Heart right ventricle (tissue), 16 donors: Measurements from ENCODE around the gene PLAGL2. TPM values are rescaled to one million over a fixed set of nuclear protein-coding genes. Genes with fewer than 3 reads are reported as not detected.
A peak's percentile ranks its signal among the peaks of the same experiment; 100 is the strongest.

Experiments
- ATAC-seq, 8 donors: fragments of 200-7000 bp; cut with Tn5 transposase; one replicate each; pipeline ENCODE4 v1.9.1; 2020; ENCODE audit warnings: mild to moderate bottlenecking in 8 of 8, moderate library complexity in 8 of 8, moderate number of reproducible peaks in 1 of 8
- DNase-seq, 2 donors: peaks; one replicate each; pipeline ENCODE4 v3.0.0-alpha.2; 2020
- H3K27ac ChIP-seq, 10 donors: fragments of 200-600 bp; sonication (generic) in 2 of 10; one replicate each; pipeline versions ENCODE4 v1.5.0 to v1.8.0; 2020 to 2022; ENCODE audit warnings: mild to moderate bottlenecking in 3 of 10
- H3K27me3 ChIP-seq, 7 donors: fragments of 200-600 bp; one replicate each; pipeline ENCODE4 v1.8.0; 2021 to 2022; ENCODE audit warnings: mild to moderate bottlenecking in 2 of 7
- H3K36me3 ChIP-seq, 9 donors: fragments of 200-600 bp; sonication (generic) in 1 of 9; one replicate each; pipeline versions ENCODE4 v1.5.0 to v1.8.0; 2020 to 2022; ENCODE audit warnings: mild to moderate bottlenecking in 2 of 9
- H3K4me1 ChIP-seq, 9 donors: fragments of 200-600 bp; sonication (generic) in 1 of 9; one replicate each; pipeline versions ENCODE4 v1.5.0 to v1.8.0; 2020 to 2022; ENCODE audit warnings: mild to moderate bottlenecking in 4 of 9
- H3K4me3 ChIP-seq, 10 donors: fragments of 200-600 bp; sonication (generic) in 2 of 10; one replicate each; pipeline versions ENCODE4 v1.5.0 to v1.8.0; 2020 to 2022; ENCODE audit warnings: mild to moderate bottlenecking in 7 of 10, moderate library complexity in 2 of 10
- H3K9me3 ChIP-seq, 11 donors: fragments of 200-600 bp in 10 of 11; sonication (generic) in 2 of 11; one replicate each; pipeline versions ENCODE4 v1.5.0 to v1.8.0; 2013 to 2022; ENCODE audit warnings: mild to moderate bottlenecking in 2 of 11, control low read depth in 1 of 11, moderate library complexity in 1 of 11
- WGBS, 2 donors: extraction: QIAGEN DNeasy Blood & Tissue Kit; methylation state at CpG; one replicate each; pipeline ENCODE4 v1.1.7; 2013; ENCODE audit warnings: inconsistent platforms in 1 of 2; 5-methylcytosine and 5-hydroxymethylcytosine counted together
- intact Hi-C, 10 donors: fragments of 100-400 bp; cut with DNase I; formaldehyde crosslinking; loops; one replicate each; pipeline versions ENCODE4 v1.11.1 to v1.14.2; 2022
- polyA plus RNA-seq, 2 donors: library from polyadenylated mRNA; stranded (reverse); fragments of 200-250 nt; gene quantifications; one replicate each; pipeline ENCODE4 v1.2.3, GENCODE V29; 2013
- total RNA-seq, 10 donors: library from RNA; stranded (reverse); fragmentation: NEBNext Ultra II Directional in 3 of 10; extraction: Animal tissue kit (Norgen Biotek cat#: 25700) in 3 of 10; gene quantifications; one replicate each; pipeline versions ENCODE4 v1.2.1 to v1.2.4, GENCODE V29; 2021 to 2023
- TF ChIP-seq, protein P1 (sequence below), 9 donors: fragments of 200-600 bp; sonication (generic) in 2 of 9; IDR thresholded peaks; one replicate each; pipeline versions ENCODE4 v1.5.0 to v1.8.0; 2021 to 2022; ENCODE audit warnings: antibody characterized with exemption in 9 of 9, mild to moderate bottlenecking in 5 of 9, moderate library complexity in 1 of 9
- donor health status: Arrhythmogenic right ventricular cardiomyopathy.
- donor health status: ischemic (EF 13 %, LVEDD 7.1; RV severe dilation, severe dysfunction).
- donor health status: healthy with polysubstance abuse.
- donor health status: DM: no; HTN: yes; CAD: no.
- donor health status: DM: no; HTN: no; CAD: no.
- donor health status: ischemic (EF 25% LVEDD 6.9; RV normal size, moderate dysfunction).
- donor health status: ischemic (EF 25% LVEDD 5.7; RV mildly dilated, moderate dysfunction).
- donor health status: healthy.
- donor health status: DM: yes; HTN: yes; CAD: no.
- donor health status: Ischemic cardiomyopathy.
- donor health status: ischemic (EF 35%, LVEDD 5.7; RV mildly dilated, moderate dysfunction).
- donor health status: nonischemic (EF 11% LVEDD 7.7; RV severe dilation, severe dysfunction).
- donor health status: DM: yes; HTN: yes; CAD: no.
- donor health status: PGD.
- donor health status: ischemic (EF 29% LVEDD 5.4; RV normal size, mild dysfunction).
- donor health status: nonischemic (EF 23%, LVEDD 6.1; RV moderate dilation, normal function).

PLAGL2 gene
- total and polyA plus RNA-seq, 12 donors, result 1.7 to 12.3 (median 7.5) TPM

DNA sequence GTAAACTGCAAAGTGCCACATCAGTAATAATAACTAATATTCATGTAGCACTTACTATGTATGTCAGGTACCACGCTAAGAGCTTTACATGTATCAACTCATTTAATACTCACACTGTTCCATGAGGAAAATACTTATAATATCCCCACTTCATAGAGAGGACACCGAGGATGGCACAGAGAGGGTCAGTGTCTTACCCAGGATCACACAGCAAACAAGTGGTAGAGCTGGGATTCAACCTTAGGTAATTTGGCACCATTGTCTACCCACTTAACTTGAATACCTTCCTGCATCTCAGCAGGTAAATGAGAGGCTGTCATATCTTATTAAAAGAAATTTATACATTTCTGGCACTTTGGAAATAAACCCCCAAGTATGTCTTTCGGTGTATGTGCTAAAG is 8.2 kb upstream of the PLAGL2 start:
- no peaks in the 10 kb centered on the region for H3K9me3 ChIP-seq
- no peak for DNase-seq
- peaks cover 0 to 23% (median 0%) of the 10 kb centered on the region in 9 donors for H3K4me1 ChIP-seq
- WGBS, 2 donors, result 99% methylated on average over 3 of the region's 3 CpGs
- H3K4me3 ChIP-seq, result no peak overlapping the region
- intact Hi-C loops, result no loop called here
- no peak for ATAC-seq
- H3K36me3 ChIP-seq, result peaks cover 0 to 99% (median 15%) of the 10 kb centered on the region in 9 donors
- no peaks in the 10 kb centered on the region for H3K27me3 ChIP-seq
- TF ChIP-seq, protein P1, sequence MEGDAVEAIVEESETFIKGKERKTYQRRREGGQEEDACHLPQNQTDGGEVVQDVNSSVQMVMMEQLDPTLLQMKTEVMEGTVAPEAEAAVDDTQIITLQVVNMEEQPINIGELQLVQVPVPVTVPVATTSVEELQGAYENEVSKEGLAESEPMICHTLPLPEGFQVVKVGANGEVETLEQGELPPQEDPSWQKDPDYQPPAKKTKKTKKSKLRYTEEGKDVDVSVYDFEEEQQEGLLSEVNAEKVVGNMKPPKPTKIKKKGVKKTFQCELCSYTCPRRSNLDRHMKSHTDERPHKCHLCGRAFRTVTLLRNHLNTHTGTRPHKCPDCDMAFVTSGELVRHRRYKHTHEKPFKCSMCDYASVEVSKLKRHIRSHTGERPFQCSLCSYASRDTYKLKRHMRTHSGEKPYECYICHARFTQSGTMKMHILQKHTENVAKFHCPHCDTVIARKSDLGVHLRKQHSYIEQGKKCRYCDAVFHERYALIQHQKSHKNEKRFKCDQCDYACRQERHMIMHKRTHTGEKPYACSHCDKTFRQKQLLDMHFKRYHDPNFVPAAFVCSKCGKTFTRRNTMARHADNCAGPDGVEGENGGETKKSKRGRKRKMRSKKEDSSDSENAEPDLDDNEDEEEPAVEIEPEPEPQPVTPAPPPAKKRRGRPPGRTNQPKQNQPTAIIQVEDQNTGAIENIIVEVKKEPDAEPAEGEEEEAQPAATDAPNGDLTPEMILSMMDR (IDR thresholded peaks at IDR 0.05), result no peak
- peak overlapping the region in 4 of 10 donors; percentile 26 to 66 (median 60) for H3K27ac ChIP-seq

DNA sequence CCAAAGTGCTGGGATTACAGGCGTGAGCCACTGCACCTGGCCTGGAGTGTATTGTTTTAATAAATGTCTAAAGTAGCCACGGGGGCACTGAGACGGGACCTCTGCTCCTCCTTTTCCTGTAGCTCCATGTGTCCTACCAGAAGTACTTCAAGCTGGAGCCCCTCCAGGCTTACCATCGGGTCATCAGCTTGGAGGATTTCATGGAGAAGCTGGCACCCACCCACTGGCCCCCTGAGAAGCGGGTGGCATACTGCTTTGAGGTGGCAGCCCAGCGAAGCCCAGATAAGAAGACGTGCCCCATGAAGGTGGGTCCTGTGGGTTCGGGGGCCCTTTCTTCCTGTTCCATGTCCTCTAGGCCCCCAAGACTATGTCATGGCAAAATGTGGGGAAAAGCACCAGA is 7.6 kb upstream of the PLAGL2 start:
- no peak for DNase-seq
- peaks cover 0 to 23% (median 0%) of the 10 kb centered on the region in 9 donors for H3K4me1 ChIP-seq
- no peak overlapping the region for H3K4me3 ChIP-seq
- no peaks in the 10 kb centered on the region for H3K9me3 ChIP-seq
- ATAC-seq, result no peak
- peaks cover 0 to 99% (median 17%) of the 10 kb centered on the region in 9 donors for H3K36me3 ChIP-seq
- TF ChIP-seq, protein P1 (IDR thresholded peaks at IDR 0.05), result no peak
- intact Hi-C loops, result no loop called here
- H3K27me3 ChIP-seq, result no peaks in the 10 kb centered on the region
- no peak overlapping the region for H3K27ac ChIP-seq
- 86 to 87% methylated on average over 8 of the region's 8 CpGs for WGBS, 2 donors

DNA sequence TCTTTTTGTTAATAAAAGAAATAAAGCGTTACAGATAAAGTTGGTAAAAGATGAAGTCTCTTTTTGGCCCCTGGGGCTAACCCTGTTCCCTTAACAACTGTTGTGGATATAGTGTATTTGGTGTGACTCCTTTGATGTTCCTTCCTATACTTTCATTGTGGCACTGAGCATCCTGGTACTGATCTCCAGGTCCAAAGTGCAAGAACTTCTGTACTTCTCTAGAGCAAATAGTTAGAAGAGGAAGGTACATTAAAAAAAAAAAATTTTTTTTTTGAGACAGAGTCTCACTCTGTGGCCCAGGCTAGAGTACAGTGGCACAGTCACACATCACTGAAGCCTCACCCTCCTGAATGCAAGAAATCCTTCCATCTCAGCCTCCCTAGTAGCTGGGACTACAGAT is 6.3 kb upstream of the PLAGL2 start:
- DNase-seq (no peak), ATAC-seq (no peak)
- WGBS, 2 donors, result 86 to 98% methylated on average over 1 of the region's 1 CpG
- H3K9me3 ChIP-seq, result no peaks in the 10 kb centered on the region
- no peaks in the 10 kb centered on the region for H3K27me3 ChIP-seq
- no peak overlapping the region for H3K4me3 ChIP-seq
- H3K36me3 ChIP-seq, result peaks cover 0 to 94% (median 17%) of the 10 kb centered on the region in 9 donors
- TF ChIP-seq, protein P1 (IDR thresholded peaks at IDR 0.05), result no peak
- peaks cover 0 to 26% (median 3%) of the 10 kb centered on the region in 9 donors for H3K4me1 ChIP-seq
- no peak overlapping the region for H3K27ac ChIP-seq
- intact Hi-C loops, result no loop called here

DNA sequence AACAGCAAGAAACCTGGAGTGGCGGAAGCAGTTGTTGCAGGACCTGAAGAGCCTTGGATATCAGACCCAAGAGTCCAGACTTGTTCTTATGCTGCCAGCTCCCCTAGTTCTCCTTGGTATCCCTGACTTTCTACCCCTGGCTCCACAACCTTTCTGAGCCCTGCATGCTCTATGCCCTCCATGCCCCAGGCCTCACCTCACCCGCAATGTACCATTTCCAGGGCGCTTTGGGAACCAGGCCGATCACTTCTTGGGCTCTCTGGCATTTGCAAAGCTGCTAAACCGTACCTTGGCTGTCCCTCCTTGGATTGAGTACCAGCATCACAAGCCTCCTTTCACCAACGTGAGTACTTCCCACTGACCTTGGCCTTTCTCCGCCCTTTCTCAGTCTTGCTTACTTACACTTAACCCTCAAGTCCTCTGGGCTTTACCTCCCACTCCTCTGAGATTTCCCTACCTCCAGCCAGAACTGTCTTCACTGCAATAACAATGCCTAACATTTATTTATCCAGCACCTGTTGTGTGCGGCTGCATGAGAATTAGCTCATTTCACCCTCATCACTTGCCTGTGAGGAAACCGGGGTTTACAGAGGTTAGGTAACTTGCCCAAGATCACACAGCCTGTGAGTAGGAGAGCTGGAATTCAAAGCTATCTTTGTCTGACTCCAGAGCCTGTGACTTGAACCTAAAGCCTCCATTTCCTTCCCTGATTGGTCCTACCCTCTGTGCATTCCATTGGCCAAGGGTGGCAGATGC is 2.5 kb upstream of the PLAGL2 start:
- ATAC-seq (no peak), DNase-seq (no peak)
- Histone ChIP-seq H3K9me3 (no peaks in the 10 kb centered on the region), H3K27me3 (no peaks in the 10 kb centered on the region), H3K27ac (no peak overlapping the region), H3K36me3 (peaks cover 0 to 55% (median 5%) of the 10 kb centered on the region in 9 donors), H3K4me3 (no peak overlapping the region), H3K4me1 (peaks cover 12 to 41% (median 31%) of the 10 kb centered on the region in 9 donors)
- TF ChIP-seq, protein P1 (IDR thresholded peaks at IDR 0.05), result no peak
- intact Hi-C loops, result loop anchor here in 6 of 10 donors (5.0 to 10.0 kb wide), 8 partner anchors 65 to 272 kb away; partner anchors contain the start of genes ASXL1 (in 2 of the 6), KIF3B (in 1 of the 6) and TM9SF4 (in 1 of the 6)
- WGBS, 2 donors, result 82 to 84% methylated on average over 9 of the region's 9 CpGs
